Metanephros (tissue), 1 donor: Measurements from ENCODE around the gene ESYT2. TPM values are rescaled to one million over a fixed set of nuclear protein-coding genes. Genes with fewer than 3 reads are reported as not detected.

Experiments used
- total RNA-seq: library from RNA; depleted of rRNA; stranded (reverse); fragments of >200 nt; gene quantifications from one replicate; pipeline ENCODE4 v1.2.3, GENCODE V29; 2014

The ESYT2 gene
- total RNA-seq: 67.8 TPM

GRCh38 chr7:158829342-158830210, at the start of gene ESYT2:
Gene ESYT2, minus strand, starts transcription at chr7:158829509. Its CDS starts 91 bp downstream, at chr7:158829418.

GRCh38 chr7:158704524-158705233, 124.6 kb downstream of the ESYT2 start, which contains the start of gene NCAPG2:
Gene NCAPG2, minus strand, starts transcription at chr7:158704804. Its CDS starts 2,905 bp downstream, at chr7:158701899.

Other genes with a start within 250 kb of the ESYT2 start
- 6.2 TPM for gene PTPRN2, start 241.7 kb downstream of the ESYT2 start, total RNA-seq
- gene NCAPG2, start 124.7 kb downstream of the ESYT2 start, total RNA-seq: 17.3 TPM
- gene DYNC2I1, start 27.0 kb upstream of the ESYT2 start, total RNA-seq: 23.9 TPM